Mesenteric fat pad (tissue), 1 donor: ENCODE data around the gene FFAR1. TPM values are rescaled to one million over a fixed set of nuclear protein-coding genes. Genes with fewer than 3 reads are reported as not detected.

Experiments
- DNase-seq: peaks from one replicate; pipeline ENCODE4 v3.0.0-alpha.2; 2020; ENCODE audit warnings: low spot score
- total RNA-seq: library from RNA; stranded (reverse); fragmentation: NEBNext Ultra II Directional; extraction: Animal tissue kit (Norgen Biotek cat#: 25700); gene quantifications from one replicate; pipeline ENCODE4 v1.2.1, GENCODE V29; 2021
- donor health status: DM: yes; HTN: yes; CAD: no.

FFAR1 gene
- total RNA-seq, 1 donor from 2014 or later: not detected

GRCh38 chr19:35314858-35315470, 32.7 kb upstream of the FFAR1 start:
- DNase-seq: no peak

- no peak for DNase-seq
These were observed 31.8 kb upstream of the FFAR1 start for GRCh38 chr19:35315883-35316282.

GRCh38 chr19:35316560-35316959, 31.1 kb upstream of the FFAR1 start:
- no peak for DNase-seq

- no peak for DNase-seq
These were observed 30.1 kb upstream of the FFAR1 start for GRCh38 chr19:35317464-35318043.

- no peak for DNase-seq
These were observed 28.8 kb upstream of the FFAR1 start for GRCh38 chr19:35318679-35319448.

GRCh38 chr19:35320065-35320713, 27.5 kb upstream of the FFAR1 start:
- no peak for DNase-seq

GRCh38 chr19:35321291-35321690, 26.4 kb upstream of the FFAR1 start:
- DNase-seq: no peak

- DNase-seq: no peak
These were observed 25.7 kb upstream of the FFAR1 start for GRCh38 chr19:35322014-35322413.

- no peak for DNase-seq
These were observed 20.1 kb upstream of the FFAR1 start for GRCh38 chr19:35327642-35328041.

- no peak for DNase-seq
These were observed 18.8 kb upstream of the FFAR1 start, which contains the start of gene CD22 for GRCh38 chr19:35328851-35329285. TSS of gene CD22 (plus strand) at chr19:35329187. CDS start at chr19:35332041, 2,854 bp downstream.

- no peak for DNase-seq
These were observed 18.4 kb upstream of the FFAR1 start for GRCh38 chr19:35329323-35329722.

GRCh38 chr19:35330475-35330874, 17.2 kb upstream of the FFAR1 start:
- DNase-seq: no peak

GRCh38 chr19:35331551-35332214, 16.0 kb upstream of the FFAR1 start:
- no peak for DNase-seq

GRCh38 chr19:35332817-35333216, 14.9 kb upstream of the FFAR1 start:
- DNase-seq: no peak

- DNase-seq: no peak
These were observed 13.5 kb upstream of the FFAR1 start for GRCh38 chr19:35334144-35334753.

- no peak for DNase-seq
These were observed 11.3 kb upstream of the FFAR1 start for GRCh38 chr19:35336166-35336955.

GRCh38 chr19:35337097-35337983, 10.4 kb upstream of the FFAR1 start:
- DNase-seq: no peak

GRCh38 chr19:35337984-35338296, 9.8 kb upstream of the FFAR1 start:
- DNase-seq: no peak

- no peak for DNase-seq
These were observed 7.3 kb upstream of the FFAR1 start for GRCh38 chr19:35340431-35340830.
